Choroid plexus epithelial cell (primary cell): ENCODE results near the gene SLC6A17.

ENCODE experiments used
- DNase-seq: peaks from one replicate; pipeline ENCODE4 v3.0.0-alpha.2; 2010; ENCODE audit warnings: low read depth
- H3K4me3 ChIP-seq: 2 replicates; pipeline ENCODE4 v1.5.1; 2011; ENCODE audit warnings: low read depth, mild to moderate bottlenecking, control low read depth, low read length, moderate library complexity
- CTCF ChIP-seq: conservative IDR thresholded peaks from 2 replicates; pipeline ENCODE4 v1.5.1; 2011; ENCODE audit warnings: low read depth, mild to moderate bottlenecking, control low read depth, inconsistent platforms, low read length, moderate library complexity

Gene SLC6A17

DNA sequence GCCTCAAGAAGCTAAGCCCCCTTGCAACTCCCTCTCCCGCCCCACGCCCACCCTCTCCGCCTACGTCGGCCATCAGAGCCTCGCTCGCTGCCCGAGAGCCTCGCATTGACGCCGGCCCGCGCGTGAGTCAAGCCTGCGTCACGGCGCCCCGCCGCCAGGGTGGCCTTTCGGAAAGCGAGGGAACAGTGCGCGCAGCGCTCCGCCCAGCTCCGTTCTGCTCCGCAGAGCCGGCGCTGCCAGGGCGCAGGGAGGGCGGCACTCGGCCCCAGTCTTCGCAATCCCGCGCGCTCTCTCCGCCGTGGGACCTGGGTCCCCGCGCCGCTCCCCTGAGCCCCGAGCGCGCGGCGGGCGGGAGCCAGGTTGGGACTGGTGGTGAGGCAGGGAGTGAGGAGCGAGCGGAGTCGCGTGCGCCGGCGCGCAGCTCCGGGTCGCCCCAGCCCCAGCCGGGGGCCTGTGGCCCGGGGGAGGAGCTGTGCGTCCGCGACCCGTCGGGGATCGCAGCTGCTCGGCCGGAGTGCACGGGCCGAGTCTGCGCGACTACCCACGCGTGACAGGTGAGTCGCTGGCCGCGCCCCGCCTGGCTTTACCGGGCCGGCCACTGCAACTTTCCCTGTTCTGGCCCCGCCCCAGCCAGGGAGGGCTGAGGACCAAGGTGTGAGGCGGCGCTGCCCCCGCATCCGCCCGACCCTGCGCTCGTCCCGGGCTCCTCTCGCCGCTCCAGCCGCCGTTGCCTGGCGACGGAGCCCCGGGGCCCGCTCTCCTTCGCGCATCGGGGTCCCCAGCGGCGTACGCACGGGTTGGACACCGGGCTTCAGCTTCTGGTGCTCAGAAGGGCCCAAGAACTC is at the start of gene SLC6A17:
Gene SLC6A17, plus strand, starts transcription at position 165 of the 845 bp plus-strand sequence. CDS start 16,436 bp downstream, outside the sequence.
- DNase-seq, result peak; percentile 47
- TF ChIP-seq CTCF, result no peak
- H3K4me3 ChIP-seq, result no peak within 1 kb of the TSS

GRCh38 chr1:110102081-110102480 is 48.2 kb upstream of the SLC6A17 start:
- TF ChIP-seq CTCF, result no peak
- H3K4me3 ChIP-seq, result no peak overlapping the region
- DNase-seq, result peak; percentile 32

DNA sequence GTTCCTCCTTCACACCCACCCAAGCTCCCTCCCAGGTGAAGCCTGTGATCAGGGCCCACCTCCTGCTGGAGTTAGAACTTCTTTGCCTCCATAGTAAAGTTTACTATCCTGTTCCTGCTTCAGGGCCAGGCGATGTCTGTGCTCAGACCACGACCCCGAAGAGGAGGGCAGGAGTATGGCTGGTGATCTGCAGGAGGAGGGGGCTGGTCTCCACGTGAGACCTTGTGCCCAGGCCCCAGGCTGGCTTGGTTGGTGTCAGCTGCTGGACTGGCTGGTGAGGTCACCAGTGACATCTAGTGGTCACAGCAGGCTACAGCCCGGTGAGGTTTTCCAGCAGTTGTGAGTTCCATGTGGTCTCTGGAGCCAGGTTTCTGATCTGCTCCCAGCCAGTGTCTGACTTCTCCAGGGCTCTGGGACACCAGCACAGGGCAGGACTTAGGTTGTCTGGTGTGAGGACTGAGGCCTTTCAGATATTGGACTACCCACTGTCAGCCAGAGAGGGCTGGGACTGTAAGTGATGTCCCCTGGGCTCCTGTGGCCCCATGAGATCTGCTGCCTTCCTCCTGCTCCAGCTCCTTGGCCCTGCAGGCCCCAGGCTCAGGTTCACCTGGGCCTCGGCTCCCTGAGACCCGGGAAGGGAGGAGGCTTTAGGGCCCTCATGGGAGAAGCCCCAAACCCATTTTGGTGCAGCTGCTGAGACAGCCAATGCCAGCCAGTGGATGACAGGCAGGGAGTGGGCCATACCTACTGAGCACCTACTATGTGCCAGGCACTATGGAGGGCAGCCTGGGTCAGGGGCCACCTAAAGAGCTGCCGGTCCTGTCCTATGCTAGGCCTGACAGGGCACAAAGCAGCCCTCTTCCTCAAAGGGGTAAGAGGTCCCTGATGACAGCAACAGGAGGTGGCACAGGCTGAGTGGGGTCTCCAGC is 44.0 kb upstream of the SLC6A17 start:
- DNase-seq, result peak; percentile 84

GRCh38 chr1:110107867-110108469 is 42.3 kb upstream of the SLC6A17 start:
- no peak for TF ChIP-seq CTCF
- no peak for DNase-seq
- H3K4me3 ChIP-seq, result no peak overlapping the region

More for the DNA sequence above, 44.0 kb upstream of the SLC6A17 start:
- peak; percentile 92 for TF ChIP-seq CTCF
- no peak overlapping the region for H3K4me3 ChIP-seq

DNA sequence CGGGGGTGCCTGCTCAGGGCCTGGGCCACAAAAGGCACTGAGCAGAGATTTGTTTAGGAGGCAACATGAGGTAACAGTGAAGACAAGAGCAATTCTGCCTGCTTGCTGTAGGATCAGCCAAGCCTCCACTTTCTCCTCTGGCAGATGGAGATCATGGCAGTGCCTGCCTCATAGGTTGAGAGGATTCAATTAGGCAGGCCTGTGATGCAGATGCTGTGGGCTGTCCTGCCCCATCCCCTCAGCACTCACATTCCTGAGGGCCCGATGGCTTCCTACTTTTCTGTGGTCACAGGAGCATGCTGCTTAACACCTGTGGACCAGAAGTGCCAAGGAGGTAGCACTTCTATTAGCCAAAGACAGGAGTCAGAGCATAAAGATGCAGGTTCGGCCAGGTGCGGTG is 39.2 kb upstream of the SLC6A17 start:
- no peak overlapping the region for H3K4me3 ChIP-seq
- DNase-seq, result no peak
- no peak for TF ChIP-seq CTCF

GRCh38 chr1:110112143-110112542 is 38.2 kb upstream of the SLC6A17 start, which contains the start of gene UBL4B:
Gene UBL4B (plus strand): TSS chr1:110112443. CDS start chr1:110112535, 92 bp downstream.
- DNase-seq, result no peak
- TF ChIP-seq CTCF, result no peak
- H3K4me3 ChIP-seq, result no peak within 1 kb of the TSS
